Femur (tissue), 1 donor: ENCODE results near the gene RELB.
"Not testable (repeated sequence)": the region's sequence is repeated elsewhere in the genome, so short reads cannot be mapped to it uniquely, and the experiment has no call there.

Source experiments
- DNase-seq: peaks from one replicate; pipeline ENCODE4 v3.0.0-alpha.2; 2017

RELB gene, protein sequence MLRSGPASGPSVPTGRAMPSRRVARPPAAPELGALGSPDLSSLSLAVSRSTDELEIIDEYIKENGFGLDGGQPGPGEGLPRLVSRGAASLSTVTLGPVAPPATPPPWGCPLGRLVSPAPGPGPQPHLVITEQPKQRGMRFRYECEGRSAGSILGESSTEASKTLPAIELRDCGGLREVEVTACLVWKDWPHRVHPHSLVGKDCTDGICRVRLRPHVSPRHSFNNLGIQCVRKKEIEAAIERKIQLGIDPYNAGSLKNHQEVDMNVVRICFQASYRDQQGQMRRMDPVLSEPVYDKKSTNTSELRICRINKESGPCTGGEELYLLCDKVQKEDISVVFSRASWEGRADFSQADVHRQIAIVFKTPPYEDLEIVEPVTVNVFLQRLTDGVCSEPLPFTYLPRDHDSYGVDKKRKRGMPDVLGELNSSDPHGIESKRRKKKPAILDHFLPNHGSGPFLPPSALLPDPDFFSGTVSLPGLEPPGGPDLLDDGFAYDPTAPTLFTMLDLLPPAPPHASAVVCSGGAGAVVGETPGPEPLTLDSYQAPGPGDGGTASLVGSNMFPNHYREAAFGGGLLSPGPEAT

DNA sequence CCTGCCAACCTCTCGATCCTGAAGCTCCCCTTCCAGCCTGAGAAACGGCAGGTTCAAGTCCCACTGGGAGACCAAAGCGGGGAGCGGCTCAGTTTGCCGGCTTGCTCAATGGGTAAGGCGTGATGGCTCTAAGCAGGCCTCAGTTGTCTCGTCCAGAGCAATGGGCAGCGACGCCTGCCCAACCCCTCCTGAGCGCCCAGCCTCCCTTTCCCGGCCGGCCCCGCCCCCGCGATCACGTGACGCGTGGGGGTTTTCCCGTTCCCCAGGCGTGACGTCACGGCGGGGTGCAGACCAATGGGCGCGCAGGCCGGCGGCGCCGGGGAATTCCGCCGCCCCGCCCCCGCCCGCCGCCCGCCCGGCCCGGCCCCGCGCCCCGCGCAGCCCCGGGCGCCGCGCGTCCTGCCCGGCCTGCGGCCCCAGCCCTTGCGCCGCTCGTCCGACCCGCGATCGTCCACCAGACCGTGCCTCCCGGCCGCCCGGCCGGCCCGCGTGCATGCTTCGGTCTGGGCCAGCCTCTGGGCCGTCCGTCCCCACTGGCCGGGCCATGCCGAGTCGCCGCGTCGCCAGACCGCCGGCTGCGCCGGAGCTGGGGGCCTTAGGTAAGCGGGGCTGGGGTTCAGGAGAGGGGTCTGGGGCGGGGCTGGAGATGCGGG is at the start of gene RELB:
Gene RELB (plus strand): TSS at position 378 of the 653 bp plus-strand sequence. CDS start 116 bp downstream, at position 494.
- peak; percentile 96 for DNase-seq

GRCh38 chr19:44954278-44954648 is 47.0 kb upstream of the RELB start:
- DNase-seq: no peak

DNA sequence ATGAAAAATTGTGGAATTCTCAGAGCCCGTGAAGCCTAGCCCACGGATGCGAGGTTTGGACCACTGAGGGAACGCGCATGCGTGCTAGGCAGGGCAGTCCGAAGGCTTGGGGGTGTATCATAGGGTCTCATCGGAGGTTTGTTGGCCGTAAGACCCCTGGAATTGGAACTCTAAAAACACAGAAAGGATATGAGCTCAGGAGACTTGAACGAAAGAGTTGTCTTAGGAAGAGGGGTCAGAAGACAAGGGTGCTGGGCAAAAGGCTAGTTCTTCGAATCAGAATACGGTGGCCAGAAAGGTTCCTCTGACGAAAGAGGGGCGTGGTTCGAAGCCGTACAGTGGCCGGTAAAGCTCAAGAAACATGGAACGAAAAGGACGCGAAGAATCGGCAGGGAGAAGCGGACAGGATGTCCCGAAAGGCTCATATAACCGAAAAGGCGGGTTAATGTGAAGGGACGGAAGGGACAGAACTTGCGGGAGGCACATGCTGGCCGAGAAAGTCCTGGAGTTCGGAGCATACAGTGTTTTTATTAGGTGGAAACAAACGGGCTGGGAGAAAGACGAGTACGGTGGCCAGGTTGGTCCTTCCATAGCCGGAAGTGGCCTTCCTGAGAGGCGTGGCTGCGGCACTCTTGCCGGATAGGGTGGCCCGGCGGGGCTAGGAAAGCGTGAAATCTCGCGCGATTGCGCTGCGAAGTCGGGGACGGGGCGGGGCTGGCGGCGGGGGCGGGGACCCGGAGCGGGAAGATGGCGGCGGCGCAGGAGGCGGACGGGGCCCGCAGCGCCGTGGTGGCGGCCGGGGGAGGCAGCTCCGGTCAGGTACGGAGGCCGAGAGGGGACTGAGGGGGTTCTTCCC is 46.4 kb upstream of the RELB start, which contains the start of gene CLPTM1:
Gene CLPTM1 (plus strand): TSS at position 732 of the 856 bp plus-strand sequence. CDS start 16 bp downstream, at position 748.
- DNase-seq: peak; percentile 98

DNA sequence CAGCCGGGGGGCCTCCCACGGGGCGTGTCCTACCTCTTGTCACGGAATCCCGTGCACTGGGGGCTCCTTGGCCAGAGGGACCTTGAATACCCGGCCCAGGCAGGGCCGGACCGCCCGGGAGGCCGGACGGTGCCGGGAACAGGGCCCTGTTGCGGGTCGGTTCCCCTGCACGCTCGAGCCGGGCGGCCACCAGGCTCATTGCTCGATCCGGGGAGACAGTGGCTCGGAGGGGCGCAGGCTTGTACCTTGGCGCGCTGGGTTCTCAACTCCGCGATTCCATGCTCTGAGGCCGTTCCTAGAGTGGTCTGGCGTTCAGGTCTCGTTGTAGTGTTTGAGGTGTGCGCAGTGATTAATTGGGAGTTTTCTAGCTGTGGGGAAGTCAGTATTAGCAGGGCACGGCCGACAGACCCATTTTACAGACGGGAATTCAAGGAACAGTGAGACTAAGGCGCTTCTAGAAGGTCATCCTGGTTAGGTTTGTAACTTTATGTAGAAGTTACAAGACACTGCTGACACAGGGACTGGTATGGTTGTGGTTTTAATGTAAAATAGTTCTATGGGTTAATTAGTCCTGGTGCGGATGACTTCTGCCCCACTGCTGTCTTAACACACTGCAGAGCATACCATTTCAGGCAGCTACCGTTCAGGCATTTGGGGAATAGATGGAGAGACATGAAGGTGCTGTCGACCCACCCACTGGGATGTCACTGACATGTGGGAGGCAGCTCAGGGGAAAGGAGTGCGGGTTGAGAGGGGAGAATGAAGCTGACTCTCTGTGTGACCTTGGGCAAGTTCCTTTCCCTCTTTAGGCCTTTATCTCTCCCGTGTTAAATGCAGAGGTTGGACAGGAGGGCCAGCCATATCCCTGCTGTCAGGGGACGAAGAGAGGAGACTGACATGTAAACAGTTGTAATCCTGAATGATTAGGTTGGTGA is 45.5 kb upstream of the RELB start:
- no peak for DNase-seq

DNA sequence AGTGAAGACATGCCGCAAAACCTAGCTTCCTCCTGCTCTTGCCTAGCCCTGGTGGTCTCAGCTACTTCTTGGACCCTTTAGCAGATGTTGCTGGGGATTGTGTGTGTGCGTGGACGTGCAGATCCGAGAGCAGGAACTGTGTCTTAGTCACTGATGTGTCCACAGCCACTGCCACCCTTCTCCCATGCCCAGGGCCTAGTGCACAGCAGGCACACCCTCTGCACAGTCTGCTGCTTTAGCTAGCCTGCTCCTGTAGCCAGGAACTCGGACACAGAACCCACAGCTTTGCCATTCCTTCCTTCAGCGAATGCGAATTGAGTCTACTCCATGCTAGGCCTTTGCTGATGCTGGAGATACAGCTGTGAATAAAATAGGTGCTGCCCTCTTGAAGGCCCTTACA is 43.7 kb upstream of the RELB start:
- DNase-seq: no peak

DNA sequence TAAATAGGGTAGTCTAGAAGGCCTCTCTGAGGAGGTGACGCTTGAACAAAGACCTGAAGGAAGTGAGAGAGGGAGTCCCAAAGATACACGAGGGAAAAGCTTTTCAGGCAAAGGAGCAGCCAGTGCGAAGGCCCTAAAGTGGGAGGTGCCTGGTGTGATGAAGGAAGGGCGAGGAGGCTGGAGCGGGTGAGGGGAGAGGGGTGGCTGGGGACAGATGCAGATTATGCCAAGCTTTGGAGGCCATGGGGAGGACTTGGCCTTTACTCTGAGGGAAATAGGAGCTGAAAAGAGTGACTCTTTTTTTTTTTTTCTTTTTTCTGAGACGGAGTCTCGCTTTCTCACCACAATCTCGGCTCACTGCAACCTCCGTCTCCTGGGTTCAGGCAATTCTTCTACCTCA is 43.2 kb upstream of the RELB start:
- no peak for DNase-seq

- DNase-seq: no peak
Measured at GRCh38 chr19:44959691-44960090, 41.6 kb upstream of the RELB start.

DNA sequence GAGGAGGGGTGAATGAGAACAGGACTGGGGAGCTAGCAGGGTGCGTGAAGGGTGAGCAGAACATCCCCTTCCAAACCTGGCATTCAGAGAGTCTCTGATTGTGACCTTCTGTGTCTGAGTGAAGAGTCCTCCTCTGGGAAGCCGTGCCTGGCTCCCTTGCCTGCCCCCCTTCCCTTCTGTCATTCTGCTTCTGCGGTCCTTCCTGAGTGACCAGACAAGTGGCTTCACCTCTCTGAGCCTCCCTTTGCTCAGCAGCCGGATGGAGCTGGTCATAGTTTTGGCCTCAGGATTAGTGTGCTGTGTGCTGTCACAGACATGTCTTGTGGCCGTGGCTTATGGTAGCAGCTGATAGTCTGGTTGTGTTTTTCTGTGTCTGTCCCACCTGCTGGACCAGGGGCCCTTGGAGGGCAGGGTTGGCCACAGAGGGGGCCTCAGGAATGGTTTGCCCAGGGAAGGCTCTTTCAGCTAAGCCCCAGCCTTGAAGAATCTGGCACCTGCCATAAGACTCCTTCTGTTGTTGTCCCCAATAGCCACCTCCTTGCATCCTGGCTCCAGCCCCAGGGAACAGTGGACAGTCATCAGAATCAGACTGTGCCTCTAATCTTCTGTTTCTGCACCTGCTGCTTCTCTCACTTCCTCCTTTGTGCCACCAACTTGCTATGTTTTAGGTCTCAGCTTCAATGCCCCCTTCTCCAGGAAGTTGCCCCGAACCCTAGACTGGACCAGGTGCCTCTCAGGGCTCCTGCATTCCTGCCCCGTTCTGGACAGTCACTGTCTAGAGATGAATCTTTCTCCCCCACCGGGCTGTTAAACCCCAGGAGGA is 40.1 kb upstream of the RELB start:
- no peak for DNase-seq

DNA sequence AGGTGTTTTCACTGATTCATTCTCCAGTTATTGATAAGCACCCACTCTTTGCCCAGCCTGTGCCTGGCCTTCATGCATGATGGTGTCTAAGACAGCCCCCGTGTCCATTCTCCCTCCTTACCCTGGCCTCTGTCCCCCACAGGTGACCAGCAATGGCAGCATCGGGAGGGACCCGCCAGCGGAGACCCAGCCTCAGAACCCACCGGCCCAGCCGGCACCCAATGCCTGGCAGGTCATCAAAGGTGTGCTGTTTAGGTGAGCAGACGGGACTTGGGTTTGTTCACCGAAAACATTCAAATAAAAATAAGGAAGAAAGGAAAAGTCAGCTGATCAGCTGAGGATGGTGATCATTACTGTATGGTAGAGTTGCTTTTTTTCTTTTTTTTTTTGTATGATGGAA is 39.4 kb upstream of the RELB start:
- no peak for DNase-seq

GRCh38 chr19:44968118-44968517 is 33.1 kb upstream of the RELB start:
- no peak for DNase-seq

DNA sequence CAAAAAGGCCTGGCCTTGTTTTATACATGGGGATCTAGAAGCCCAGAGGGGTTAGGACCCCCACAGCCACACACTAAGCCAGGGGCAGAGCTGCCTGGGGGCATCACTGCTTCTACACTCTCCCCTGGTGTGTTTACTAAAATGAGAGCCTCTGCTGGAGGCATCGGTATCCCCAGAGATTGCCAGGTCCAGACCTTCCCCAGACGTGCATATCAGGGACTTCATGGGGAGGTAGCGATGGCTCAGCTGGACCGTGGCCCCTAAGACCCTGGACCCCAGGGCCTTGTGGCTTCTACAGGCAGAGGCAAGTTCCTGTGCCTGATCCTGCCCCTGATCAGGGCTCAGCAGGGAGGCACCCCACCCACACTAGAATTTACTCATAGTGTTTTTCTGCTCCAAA is 32.6 kb upstream of the RELB start:
- no peak for DNase-seq

DNA sequence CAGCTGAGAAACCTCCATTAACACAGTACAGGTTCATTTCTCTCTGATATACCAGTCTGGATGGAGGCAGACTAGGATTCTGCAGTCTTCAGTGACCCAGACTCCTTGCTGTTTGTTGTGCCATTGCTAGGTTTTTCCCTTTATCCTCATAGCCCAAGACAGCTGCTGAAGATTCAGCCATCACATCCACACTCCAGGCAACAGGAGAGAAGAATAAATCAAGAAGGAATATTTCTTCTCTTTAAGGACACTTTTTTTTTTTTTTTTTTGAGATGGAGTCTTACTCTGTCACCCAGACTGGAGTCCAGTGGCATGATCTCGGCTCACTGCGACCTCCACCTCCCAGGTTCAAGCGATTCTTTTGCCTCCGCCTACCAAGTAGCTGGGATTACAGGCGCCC is 31.8 kb upstream of the RELB start:
- DNase-seq: no peak

GRCh38 chr19:44971451-44971850 is 29.8 kb upstream of the RELB start:
- DNase-seq: not testable (repeated sequence)

GRCh38 chr19:44972802-44973201 is 28.5 kb upstream of the RELB start:
- no peak for DNase-seq

DNA sequence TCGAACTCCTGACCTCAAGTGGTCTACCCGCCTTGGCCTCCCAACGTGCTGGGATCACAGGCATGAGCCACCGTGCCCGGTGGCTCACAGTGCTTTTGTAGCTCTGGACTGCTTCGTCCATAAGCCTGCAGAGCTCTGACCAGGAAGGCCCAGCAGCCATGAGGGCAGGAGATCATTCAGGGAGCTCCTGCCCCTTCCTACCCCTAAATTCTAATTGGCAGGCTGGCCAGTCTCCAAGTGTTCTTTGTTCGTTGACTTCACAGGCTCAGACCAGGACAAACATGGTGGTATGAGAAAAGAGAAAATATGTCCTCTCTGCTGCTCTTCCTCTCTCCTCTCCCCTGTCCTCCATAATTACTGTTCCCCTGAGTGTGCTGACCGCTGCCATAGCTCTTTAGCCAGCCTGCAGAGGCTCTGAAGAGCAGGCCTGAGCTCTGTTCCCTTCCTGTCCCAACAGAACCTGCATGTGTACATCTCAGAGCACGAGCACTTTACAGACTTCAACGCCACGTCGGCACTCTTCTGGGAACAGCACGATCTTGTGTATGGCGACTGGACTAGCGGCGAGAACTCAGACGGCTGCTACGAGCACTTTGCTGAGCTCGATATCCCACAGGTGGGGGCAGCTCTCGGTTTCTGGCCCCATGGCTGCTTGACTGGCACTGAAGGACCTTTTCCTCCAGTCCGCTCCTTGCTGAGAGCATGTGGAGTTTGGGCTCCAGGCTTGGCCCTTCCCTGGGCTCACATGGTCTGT is 27.1 kb upstream of the RELB start:
- no peak for DNase-seq

- no peak for DNase-seq
Measured at GRCh38 chr19:44974857-44975256, 26.4 kb upstream of the RELB start.

DNA sequence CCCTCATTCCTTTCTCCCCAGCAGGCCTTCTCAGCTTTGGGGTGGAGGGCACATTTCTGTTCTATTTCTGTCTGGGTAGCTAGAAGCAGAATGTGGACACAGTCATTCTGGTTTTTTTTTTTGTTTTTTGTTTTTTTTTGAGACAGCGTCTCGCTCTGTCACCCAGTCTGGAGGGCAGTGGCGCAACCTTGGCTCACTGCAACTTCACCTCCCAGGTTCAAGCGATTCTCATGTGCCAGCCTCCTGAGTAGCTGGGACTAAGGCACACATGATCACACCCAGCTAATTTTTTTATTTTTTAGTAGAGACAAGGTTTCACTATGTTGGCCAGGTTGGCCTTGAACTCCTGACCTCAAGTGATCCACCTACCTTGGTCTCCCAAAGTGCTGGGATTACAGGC is 25.8 kb upstream of the RELB start:
- no peak for DNase-seq

DNA sequence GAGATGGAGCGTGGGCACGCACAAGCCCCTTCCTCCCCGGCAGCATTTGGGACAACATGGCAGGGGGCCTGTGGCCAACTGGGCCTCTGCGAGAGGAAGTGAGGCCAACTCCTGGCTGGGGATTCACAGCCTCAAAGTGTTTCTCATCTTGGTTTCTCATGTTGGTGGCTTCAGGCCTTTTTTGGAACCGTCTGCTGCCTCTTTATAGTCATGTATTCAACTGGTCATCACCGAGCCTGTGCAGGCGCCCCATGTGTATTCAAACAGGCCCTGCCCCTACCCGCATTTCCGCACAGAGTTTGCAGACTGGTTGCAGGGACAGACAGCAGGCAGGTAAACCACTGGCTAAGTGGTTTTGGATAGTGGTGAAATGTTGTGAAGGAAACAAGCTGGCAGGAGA is 17.3 kb upstream of the RELB start:
- no peak for DNase-seq

GRCh38 chr19:44985445-44985844 is 15.8 kb upstream of the RELB start:
- no peak for DNase-seq

GRCh38 chr19:44986389-44986788 is 14.9 kb upstream of the RELB start:
- DNase-seq: no peak
